Astrocyte (in vitro differentiated cells and primary cell): ENCODE data around the gene USP6NL.

Source experiments
- CTCF ChIP-seq: IDR thresholded peaks from 2 replicates; pipeline ENCODE4 v1.5.1; 2011; ENCODE audit warnings: low read depth, mild to moderate bottlenecking, inconsistent platforms, low read length, moderate library complexity; ENCODE audit not compliant: insufficient read depth
- EZH2 ChIP-seq: IDR thresholded peaks from 2 replicates; pipeline ENCODE4 v1.6.1; 2012; ENCODE audit warnings: mild to moderate bottlenecking, low read length, inconsistent platforms; ENCODE audit not compliant: insufficient read depth

- no peak for TF ChIP-seq EZH2
- no peak for TF ChIP-seq CTCF
These were observed 19.8 kb upstream of the USP6NL start for GRCh38 chr10:11631291-11631690.
